Left lung (tissue), 10 donors: ENCODE data around the gene ING3. TPM values are rescaled to one million over a fixed set of nuclear protein-coding genes. Genes with fewer than 3 reads are reported as not detected.

ENCODE experiments used
- ATAC-seq: fragments of 200-7000 bp; cut with Tn5 transposase; one replicate; pipeline ENCODE4 v1.9.1; 2020; ENCODE audit warnings: moderate library complexity
- DNase-seq, 4 donors: peaks; one replicate each; pipeline ENCODE4 v3.0.0-alpha.2; 2013 to 2020
- H3K27ac ChIP-seq, 2 donors: fragments of 200-600 bp; sonication (generic) in 1 of 2; one replicate each; pipeline versions ENCODE4 v1.5.0 to v1.8.0; 2020 to 2021
- H3K27me3 ChIP-seq, 2 donors: fragments of 200-600 bp; sonication (generic) in 1 of 2; one replicate each; pipeline versions ENCODE4 v1.5.0 to v1.8.0; 2020 to 2021
- H3K36me3 ChIP-seq, 2 donors: fragments of 200-600 bp; sonication (generic) in 1 of 2; one replicate each; pipeline versions ENCODE4 v1.5.0 to v1.8.0; 2020 to 2021
- H3K4me1 ChIP-seq, 2 donors: fragments of 200-600 bp; one replicate each; pipeline ENCODE4 v1.8.0; 2021
- H3K4me3 ChIP-seq, 2 donors: fragments of 200-600 bp; sonication (generic) in 1 of 2; one replicate each; pipeline versions ENCODE4 v1.5.0 to v1.8.0; 2020 to 2021; ENCODE audit warnings: mild to moderate bottlenecking in 1 of 2
- H3K9me3 ChIP-seq, 2 donors: fragments of 200-600 bp; sonication (generic) in 1 of 2; one replicate each; pipeline versions ENCODE4 v1.5.0 to v1.8.0; 2020 to 2021
- intact Hi-C, 2 donors: fragments of 100-400 bp; cut with DNase I; formaldehyde crosslinking; loops; one replicate each; pipeline versions ENCODE4 v1.11.2 to v1.14.2; 2022
- polyA plus RNA-seq, 6 donors: library from polyadenylated mRNA; unstranded; fragments of 120-200 nt; gene quantifications; one replicate each; pipeline ENCODE4 v1.2.1, GENCODE V29; 2013; ENCODE audit not compliant: insufficient read length in 6 of 6
- total RNA-seq, 2 donors: library from RNA; stranded (reverse); fragmentation: NEBNext Ultra II Directional; extraction: Animal tissue kit (Norgen Biotek cat#: 25700); gene quantifications; one replicate each; pipeline ENCODE4 v1.2.1, GENCODE V29; 2021
- TF ChIP-seq, protein P1 (sequence below), 2 donors: fragments of 200-600 bp; sonication (generic) in 1 of 2; IDR thresholded peaks; one replicate each; pipeline versions ENCODE4 v1.5.0 to v1.8.0; 2021; ENCODE audit warnings: antibody characterized with exemption in 2 of 2
- donor health status: DM: no; HTN: yes; CAD: no.
- donor health status: DM: no; HTN: no; CAD: no.

ING3 gene
- total and polyA plus RNA-seq, 8 donors = 13.1 to 40.6 (median 34.5) TPM

DNA sequence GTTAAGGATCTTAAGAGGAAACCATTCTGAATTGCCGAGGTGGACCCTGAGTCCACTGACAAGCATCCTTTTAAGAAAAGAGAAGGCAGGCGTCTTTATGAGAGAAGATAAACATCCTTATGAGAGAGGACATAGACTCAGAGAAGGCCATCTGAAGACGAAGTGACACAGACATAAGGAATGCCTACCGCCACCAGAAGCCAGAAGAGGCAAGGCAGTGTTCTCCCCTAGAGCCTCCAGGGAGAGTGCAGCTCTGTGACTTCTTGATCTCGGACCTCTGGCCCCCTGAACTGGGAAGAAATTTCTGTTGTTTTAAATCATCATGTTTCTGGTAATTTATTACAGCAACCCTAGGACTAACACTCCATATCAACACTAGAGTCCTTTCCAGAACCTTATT is 25.2 kb upstream of the ING3 start:
- intact Hi-C loops = no loop called here
- no peak overlapping the region for H3K27ac ChIP-seq
- no peak for ATAC-seq
- H3K9me3 ChIP-seq = no peaks in the 10 kb centered on the region
- no peaks in the 10 kb centered on the region for H3K4me1 ChIP-seq
- H3K36me3 ChIP-seq = no peaks in the 10 kb centered on the region
- H3K4me3 ChIP-seq = no peak overlapping the region
- TF ChIP-seq, protein P1, sequence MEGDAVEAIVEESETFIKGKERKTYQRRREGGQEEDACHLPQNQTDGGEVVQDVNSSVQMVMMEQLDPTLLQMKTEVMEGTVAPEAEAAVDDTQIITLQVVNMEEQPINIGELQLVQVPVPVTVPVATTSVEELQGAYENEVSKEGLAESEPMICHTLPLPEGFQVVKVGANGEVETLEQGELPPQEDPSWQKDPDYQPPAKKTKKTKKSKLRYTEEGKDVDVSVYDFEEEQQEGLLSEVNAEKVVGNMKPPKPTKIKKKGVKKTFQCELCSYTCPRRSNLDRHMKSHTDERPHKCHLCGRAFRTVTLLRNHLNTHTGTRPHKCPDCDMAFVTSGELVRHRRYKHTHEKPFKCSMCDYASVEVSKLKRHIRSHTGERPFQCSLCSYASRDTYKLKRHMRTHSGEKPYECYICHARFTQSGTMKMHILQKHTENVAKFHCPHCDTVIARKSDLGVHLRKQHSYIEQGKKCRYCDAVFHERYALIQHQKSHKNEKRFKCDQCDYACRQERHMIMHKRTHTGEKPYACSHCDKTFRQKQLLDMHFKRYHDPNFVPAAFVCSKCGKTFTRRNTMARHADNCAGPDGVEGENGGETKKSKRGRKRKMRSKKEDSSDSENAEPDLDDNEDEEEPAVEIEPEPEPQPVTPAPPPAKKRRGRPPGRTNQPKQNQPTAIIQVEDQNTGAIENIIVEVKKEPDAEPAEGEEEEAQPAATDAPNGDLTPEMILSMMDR (IDR thresholded peaks at IDR 0.05) = no peak
- DNase-seq = no peak
- no peaks in the 10 kb centered on the region for H3K27me3 ChIP-seq

DNA sequence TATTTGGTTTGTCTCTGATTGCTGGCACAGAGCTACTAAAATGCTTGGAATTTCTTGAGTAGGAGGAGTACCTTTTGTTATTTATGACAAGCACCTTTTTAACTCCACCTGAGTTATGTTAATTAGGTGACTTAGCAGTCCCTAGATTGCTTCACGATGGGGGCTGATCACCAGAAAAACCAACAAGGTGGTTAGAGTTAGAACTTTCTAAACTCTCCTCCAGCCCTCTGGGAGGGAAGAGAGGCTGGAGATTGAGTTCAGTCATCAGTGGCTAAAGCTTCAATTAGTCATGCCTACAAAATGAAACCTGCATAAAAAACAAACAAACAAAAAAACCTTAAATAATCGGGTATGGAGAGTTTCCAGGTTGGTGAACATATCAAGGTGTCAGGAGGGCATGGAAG is 23.6 kb upstream of the ING3 start:
- ATAC-seq = peak; percentile 64

DNA sequence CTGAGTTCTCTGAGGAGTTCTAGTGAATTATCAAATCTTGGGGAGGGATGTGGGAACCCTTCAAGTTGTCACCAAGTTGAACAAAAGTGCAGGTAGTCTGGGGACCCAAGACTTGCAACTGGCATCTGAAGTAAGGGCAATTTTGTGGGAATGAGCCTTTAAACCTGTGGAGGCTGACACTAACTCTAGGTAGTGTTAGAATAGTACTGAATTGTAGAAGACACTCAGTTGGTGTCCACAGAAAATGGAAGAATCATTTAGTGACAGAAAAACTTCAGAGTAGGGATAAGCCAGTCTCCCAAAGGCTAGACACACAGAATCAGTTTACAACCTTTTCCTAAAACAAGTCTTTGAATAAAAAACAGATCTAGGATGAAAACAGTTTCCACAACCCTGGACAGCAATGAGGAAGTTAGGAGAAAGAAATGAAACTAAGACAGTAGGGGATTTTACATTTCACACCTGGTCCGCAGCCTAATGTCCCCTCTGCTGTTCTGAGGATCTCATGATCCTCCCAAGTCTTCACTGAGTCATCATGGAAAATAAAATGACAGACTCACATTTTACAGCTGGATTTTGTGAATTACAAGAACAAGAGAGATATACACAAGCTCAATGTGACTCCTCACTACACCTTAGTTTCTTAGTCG is 23.0 kb upstream of the ING3 start:
- no peak overlapping the region for H3K4me3 ChIP-seq
- H3K27me3 ChIP-seq = no peaks in the 10 kb centered on the region
- no peaks in the 10 kb centered on the region for H3K4me1 ChIP-seq
- no peaks in the 10 kb centered on the region for H3K9me3 ChIP-seq
- intact Hi-C loops = no loop called here
- ATAC-seq (no peak), DNase-seq (no peak)
- no peak overlapping the region for H3K27ac ChIP-seq
- H3K36me3 ChIP-seq = no peaks in the 10 kb centered on the region
- TF ChIP-seq, protein P1 (IDR thresholded peaks at IDR 0.05) = no peak

More for the DNA sequence above, 23.6 kb upstream of the ING3 start:
- Histone ChIP-seq H3K4me3 (no peak overlapping the region), H3K27me3 (no peaks in the 10 kb centered on the region), H3K9me3 (no peaks in the 10 kb centered on the region), H3K27ac (no peak overlapping the region), H3K4me1 (no peaks in the 10 kb centered on the region), H3K36me3 (no peaks in the 10 kb centered on the region)
- intact Hi-C loops = no loop called here
- DNase-seq = no peak
- TF ChIP-seq, protein P1 (IDR thresholded peaks at IDR 0.05) = no peak

DNA sequence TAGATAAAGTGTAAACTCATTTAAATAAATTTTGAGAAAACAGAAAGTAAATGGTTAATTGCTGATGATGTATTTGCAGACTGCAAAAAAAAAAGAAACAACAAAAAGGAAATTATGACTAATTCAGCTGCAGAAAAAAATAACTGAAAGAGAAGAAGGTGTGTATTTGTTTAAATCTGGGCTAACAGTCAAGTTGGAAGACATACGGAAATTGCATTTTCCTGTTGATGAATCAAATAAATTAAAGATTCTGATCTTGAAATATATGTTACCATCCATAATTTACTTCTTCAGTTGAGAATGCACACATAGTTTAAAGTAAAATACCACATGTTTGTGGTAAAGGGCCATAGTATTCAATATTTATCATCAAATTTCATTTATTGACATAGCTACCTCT is 19.3 kb upstream of the ING3 start:
- intact Hi-C loops = no loop called here

DNA sequence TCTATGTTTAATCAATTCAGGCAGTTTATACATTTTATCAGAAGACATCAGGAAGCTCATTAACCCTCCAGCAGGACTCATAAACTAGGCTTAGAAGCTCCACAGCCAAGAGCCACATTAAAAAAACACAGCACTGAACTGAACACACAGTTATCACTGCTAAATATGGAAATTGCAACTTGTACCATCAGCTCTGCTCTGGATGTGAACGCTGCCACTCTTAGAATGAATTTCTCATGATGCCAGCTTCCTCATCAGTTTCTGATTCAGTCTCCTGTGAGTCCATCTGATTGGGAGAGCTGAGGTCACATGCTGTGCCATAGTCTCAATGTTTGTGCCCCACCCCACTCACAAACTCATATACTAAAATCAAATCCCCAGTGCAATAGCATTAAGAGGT is 17.1 kb upstream of the ING3 start:
- H3K36me3 ChIP-seq = no peaks in the 10 kb centered on the region
- TF ChIP-seq, protein P1 (IDR thresholded peaks at IDR 0.05) = no peak
- no peak overlapping the region for H3K4me3 ChIP-seq
- no peak for ATAC-seq
- no peak overlapping the region for H3K27ac ChIP-seq
- H3K27me3 ChIP-seq = no peaks in the 10 kb centered on the region
- no peaks in the 10 kb centered on the region for H3K9me3 ChIP-seq
- H3K4me1 ChIP-seq = no peaks in the 10 kb centered on the region
- intact Hi-C loops = no loop called here
- DNase-seq = no peak

More for the DNA sequence above, 19.3 kb upstream of the ING3 start:
- no peaks in the 10 kb centered on the region for H3K36me3 ChIP-seq
- H3K27ac ChIP-seq = no peak overlapping the region
- no peaks in the 10 kb centered on the region for H3K9me3 ChIP-seq
- TF ChIP-seq, protein P1 (IDR thresholded peaks at IDR 0.05) = no peak
- DNase-seq (no peak), ATAC-seq (no peak)
- H3K4me3 ChIP-seq = no peak overlapping the region
- H3K27me3 ChIP-seq = no peaks in the 10 kb centered on the region
- no peaks in the 10 kb centered on the region for H3K4me1 ChIP-seq
